Non-pigmented ciliary epithelial cell (primary cell): ENCODE results near the gene DENND1B.
"Not testable (repeated sequence)": the region's sequence is repeated elsewhere in the genome, so short reads cannot be mapped to it uniquely, and the experiment has no call there.

ENCODE experiments used
- DNase-seq: peaks from one replicate; pipeline ENCODE4 v3.0.0-alpha.2; 2010; ENCODE audit warnings: low read depth

The DENND1B gene

GRCh38 chr1:197622371-197622770 is 152.9 kb downstream of the DENND1B start:
- DNase-seq, result no peak

DNA sequence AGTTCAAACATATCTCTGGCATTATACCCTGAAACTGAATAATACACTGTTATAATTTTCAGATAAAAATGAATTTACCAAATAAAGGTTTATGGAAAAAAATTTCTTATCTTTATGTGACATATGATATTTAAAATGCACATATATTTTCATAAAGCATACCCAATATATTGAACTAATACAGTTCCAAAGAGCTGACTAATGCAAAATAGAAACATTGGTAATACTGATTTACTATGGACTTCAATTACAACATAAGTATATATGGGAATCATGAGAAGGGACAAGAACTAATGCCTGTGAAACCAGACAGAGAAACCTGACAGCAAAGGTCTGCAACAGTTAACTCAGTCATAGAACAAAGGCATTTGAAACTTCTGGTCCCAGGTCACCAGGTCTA is 153.5 kb downstream of the DENND1B start:
- no peak for DNase-seq

DNA sequence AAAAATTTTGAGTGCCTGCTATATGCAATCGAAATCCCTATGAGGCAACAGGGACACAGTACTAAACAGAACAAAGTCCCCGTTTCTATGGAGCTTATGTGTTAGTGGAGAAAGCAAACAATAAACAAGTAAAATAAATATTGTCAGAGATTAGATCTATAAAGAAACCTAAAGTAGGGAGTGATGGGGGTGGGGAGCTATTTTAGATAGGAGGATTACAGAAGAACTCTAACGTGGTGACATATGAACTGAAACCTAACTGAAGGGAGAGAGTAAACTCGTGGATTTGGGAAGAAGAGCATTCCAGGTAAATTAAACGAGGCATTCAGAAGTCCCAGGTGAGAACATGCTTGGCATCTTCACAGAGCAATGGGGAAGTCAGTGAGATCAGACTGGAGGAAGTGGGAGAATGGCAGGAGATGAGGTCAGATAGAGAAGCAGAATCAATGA is 154.5 kb downstream of the DENND1B start:
- DNase-seq, result no peak

DNA sequence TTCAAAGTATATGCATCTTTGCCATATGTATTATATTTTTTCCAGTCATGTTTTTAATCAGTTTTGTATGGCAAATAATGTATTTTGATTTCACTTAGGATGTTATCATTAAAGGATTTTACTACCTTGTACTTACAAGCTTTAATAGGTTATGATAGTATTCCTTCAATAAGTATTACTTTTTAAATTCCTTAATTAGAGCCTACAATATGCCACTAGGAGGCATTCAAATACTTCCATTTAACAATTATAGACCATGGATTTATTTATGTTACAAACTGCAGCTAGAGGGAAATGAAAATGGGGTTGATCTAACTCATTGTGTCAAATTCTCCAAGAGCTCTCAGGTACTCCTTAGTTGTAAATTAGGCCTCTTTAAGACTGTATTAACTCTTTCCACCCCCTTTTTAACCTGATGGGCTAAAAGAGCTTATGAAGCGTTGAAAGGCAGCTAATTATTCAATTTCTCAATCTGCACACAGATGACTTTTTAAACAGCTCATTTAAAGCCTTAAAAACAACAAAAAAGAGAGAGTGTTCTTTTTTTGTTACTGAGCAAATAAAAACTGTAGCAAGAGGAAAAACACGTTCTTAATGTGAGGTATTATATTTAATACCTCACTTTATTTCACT is 156.2 kb downstream of the DENND1B start:
- no peak for DNase-seq

GRCh38 chr1:197618061-197618460 is 157.2 kb downstream of the DENND1B start:
- no peak for DNase-seq

DNA sequence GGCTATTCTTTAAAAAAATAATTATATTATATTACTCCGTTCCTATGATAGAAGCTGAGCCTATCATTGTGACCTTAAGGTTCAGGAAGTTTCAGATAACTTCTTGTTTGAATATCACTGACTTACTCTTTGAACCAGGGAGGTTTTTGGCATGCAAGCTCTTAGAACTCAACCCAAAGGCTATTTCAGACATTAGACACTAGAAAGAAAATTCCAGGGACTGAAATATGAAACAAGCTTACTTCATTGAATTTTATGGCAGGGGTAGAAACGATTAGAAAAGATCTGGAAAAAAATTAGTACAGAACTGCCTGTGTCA is 159.6 kb downstream of the DENND1B start:
- DNase-seq, result no peak

GRCh38 chr1:197614916-197615692 is 160.2 kb downstream of the DENND1B start:
- DNase-seq, result peak; percentile 18

DNA sequence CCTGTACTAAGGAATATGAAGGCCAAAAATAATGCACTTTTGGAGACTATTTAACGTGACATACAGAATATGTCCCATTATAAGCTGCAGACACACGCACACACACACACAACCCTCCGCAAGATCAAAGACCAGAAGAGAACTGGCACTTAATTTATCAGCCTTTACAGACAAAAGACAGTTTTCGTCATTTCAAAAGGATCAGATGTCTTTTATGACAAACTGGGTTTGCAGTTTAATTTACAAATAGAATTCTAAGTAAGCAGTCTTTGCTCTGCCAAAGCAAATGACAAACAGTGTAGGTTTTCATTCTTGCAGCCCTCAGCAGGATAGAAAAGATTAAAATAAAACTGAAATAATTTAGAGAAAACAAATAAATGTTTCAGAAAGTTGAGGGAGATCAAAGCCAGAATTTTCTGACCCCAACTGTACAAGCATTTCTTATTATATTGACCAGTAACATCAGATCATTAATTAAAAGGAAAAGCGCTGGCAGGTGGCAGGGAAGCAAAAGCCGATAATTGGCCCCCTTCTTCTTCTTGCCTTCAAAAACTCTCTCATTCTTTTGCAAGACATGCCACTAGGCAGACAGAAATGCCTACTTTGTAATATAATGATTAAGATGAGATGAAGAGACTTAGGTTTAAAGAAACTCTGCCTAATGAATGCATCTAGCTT is 169.0 kb downstream of the DENND1B start:
- DNase-seq, result no peak

- no peak for DNase-seq
Measured at GRCh38 chr1:197604302-197604701, 171.0 kb downstream of the DENND1B start.

- DNase-seq, result no peak
Measured at GRCh38 chr1:197600751-197601150, 174.5 kb downstream of the DENND1B start.

GRCh38 chr1:197599789-197600188 is 175.5 kb downstream of the DENND1B start:
- no peak for DNase-seq

- DNase-seq, result no peak
Measured at GRCh38 chr1:197598935-197599334, 176.3 kb downstream of the DENND1B start.

GRCh38 chr1:197595304-197595904 is 179.9 kb downstream of the DENND1B start:
- no peak for DNase-seq

- no peak for DNase-seq
Measured at GRCh38 chr1:197590687-197591086, 184.6 kb downstream of the DENND1B start.

GRCh38 chr1:197585809-197586208 is 189.5 kb downstream of the DENND1B start:
- DNase-seq, result no peak

DNA sequence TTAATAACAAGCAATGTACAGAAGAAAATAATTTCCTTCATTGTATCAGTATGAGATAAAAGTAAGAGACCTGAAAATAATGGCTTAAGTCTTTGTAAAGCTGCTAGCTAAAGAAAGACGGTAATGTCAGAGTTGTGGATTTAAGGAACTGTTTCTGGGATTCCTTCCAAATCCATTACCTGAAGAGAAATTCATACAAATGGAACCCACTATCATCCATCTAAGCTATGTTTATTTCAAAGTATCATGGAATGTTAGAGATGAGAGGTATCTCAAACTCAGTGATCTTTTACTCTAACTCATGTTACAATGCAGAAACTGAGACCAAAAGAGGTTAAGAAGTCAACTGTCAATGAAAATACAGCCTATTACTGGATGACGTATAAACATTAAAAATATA is 197.7 kb downstream of the DENND1B start:
- DNase-seq, result no peak

GRCh38 chr1:197575531-197575930 is 199.7 kb downstream of the DENND1B start:
- not testable (repeated sequence) for DNase-seq

DNA sequence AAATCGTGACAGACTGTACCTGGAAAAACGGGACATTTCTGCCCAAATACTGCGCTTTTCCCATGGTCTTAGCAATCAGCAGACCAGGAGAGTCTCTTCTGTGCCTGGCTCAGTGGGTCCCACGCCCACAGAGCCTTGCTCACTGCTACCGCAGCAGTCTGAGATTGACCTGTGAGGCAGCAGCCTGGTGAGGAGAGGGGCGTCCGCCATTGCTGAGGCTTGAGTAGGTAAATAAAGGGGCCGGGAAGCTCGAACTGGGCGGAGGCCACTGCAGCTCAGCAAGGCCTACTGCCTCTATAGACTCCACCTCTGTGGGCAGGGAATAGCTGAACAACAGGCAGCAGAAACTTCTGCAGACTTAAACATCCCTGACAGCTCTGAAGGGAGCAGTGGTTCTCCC is 203.1 kb downstream of the DENND1B start:
- DNase-seq, result no peak

DNA sequence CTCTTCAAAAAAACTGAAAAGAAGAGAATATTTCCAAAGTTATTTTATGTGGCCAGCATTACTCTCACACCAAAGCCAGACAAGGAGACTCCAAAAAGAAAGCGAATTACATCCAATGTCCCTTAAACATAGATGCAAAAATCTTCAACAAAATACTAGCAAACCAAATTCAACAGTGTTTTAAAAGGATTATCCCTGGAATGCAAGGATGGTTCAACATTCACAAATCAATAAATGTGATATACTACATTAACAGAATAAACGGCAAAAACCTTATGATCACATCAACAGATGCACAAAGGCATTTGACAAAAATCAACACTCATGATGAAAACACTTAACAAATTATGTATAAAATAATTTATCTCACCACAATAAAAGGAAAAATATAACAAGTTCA is 207.8 kb downstream of the DENND1B start:
- DNase-seq, result no peak

GRCh38 chr1:197561041-197561440 is 214.2 kb downstream of the DENND1B start:
- no peak for DNase-seq

GRCh38 chr1:197559655-197560054 is 215.6 kb downstream of the DENND1B start:
- no peak for DNase-seq

- DNase-seq, result no peak
Measured at GRCh38 chr1:197559244-197559643, 216.0 kb downstream of the DENND1B start.

DNA sequence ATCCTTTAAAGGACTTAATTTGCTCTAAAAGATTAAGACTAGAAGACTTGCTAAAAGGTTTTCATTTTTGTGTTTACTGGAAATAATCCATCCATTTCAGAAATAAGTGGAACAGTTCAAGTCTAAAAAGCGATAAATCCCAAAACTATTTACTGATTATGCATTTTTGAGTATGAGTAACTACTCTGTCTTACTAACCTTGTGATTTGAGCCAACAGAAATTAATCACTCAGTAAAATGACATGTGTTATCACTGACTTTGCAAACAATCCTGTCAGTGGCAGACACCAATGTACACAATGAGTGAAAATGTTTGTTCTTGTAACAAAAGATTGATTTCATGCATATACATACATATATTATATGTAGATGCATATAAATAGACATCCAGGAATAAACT is 218.0 kb downstream of the DENND1B start:
- peak; percentile 1 for DNase-seq
